HG02623 (cell line): ENCODE results near the gene PLPPR1.
"Not testable (repeated sequence)": the region's sequence is repeated elsewhere in the genome, so short reads cannot be mapped to it uniquely, and the experiment has no call there.

Experiments used
- ATAC-seq: cut with Tn5 transposase; IDR thresholded peaks from one replicate; pipeline ENCODE4 v1.9.1; 2021; ENCODE audit warnings: moderate library complexity; ENCODE audit not compliant: unreplicated experiment

The PLPPR1 gene

DNA sequence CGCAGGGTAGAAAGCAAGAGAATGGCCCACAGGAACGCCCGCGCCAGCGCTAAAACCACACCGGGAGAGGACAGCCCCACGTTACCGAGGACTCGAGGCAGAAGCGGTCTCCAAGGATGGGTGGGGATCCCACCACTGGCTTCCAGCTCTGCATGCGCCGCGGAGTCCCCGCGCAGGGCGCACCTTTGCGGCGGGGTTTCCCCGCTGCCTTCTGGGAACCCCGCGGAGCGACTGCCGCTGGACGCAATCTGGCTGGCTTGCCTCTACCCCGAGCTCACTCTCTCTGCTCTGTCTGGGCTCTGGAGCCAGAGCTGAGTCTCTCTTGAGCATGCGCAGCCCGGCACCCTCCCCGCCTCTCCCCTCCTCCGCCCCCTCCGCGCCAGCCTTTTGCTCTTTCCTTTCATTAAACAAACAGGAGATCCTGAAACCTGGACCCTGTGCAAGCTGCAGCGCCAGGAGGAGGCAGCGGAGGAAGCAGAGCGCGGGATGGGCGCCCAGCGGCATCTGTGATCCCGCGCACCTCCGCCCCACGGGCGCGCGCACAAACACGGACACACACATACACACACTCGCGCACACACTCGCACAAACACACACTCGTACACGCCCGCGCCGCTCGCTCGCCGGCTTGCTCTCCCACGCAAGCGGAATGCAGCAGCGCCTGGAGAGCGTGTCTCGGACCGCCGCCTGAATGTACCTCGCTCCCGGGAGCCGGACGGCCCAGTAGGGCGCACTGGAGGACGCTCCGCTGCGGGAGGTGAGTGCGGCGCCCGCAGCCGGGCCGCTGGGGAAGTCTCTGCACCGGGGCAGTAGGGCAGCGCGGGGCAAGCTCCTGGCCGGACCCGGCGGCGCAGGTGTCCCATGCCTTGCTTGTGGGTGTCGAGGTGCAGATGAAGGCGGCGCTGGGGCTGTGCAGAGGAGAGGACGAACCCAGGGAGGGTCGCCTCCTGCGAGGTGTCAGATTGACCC lies at the start of gene PLPPR1:
PLPPR1 (plus strand) TSS at position 382 of the 969 bp plus-strand sequence.
- no peak for ATAC-seq

- ATAC-seq = no peak
These were observed 38.8 kb upstream of the PLPPR1 start for GRCh38 chr9:100989731-100990130.

DNA sequence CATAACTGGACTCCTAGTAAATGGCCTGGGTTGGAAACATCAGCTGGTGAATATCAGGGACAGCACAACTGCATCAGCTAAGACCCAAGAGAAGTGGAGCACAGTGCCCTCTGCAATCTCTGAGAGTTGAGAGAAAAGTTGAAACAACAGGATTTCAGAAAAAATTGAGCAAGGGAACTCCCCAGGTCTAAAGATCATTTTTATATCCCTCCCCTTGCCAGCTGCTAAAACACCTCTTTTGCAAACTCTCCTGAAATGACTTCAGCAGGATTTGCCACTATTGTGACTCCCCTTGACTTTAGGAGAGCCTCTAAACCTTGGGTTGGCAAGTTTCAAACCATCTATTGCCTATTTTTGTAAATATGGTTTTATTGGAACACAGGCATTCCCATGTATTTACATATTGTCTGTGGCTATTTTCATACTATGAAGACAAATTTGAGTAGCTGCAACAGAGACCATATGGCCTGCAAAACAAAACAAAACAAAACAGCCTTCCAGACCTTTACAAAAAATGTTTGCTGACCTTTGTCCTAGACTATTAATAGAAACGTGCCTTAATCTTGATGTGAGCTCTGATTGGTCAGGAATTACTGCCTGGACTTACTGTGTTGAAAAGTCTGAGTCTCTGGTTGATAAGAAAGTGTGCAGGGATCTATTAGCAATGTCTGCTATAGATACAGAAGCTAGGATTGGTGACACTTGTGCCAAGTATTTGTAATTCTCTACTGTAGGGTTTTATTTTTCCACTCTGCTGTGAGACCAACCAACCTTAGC lies 37.7 kb upstream of the PLPPR1 start:
- ATAC-seq = no peak

DNA sequence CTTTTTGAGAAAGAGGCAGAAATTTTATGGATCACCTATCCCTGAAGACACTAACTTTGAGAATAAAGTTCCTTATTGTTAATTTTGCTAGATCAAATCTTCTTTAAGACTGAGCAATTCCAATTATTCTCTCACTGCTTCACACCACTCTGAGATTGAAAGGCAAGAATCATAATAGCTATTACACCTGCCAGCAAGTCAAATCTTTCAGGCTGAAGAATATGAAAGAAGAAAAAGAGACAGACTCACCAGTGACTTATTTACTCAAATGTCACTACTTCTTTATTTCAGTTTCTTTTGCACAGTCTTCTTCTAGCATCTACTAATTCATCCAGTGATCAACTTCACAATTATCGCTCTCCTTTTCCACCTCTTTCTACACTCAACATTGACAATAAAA lies 35.9 kb upstream of the PLPPR1 start:
- no peak for ATAC-seq

DNA sequence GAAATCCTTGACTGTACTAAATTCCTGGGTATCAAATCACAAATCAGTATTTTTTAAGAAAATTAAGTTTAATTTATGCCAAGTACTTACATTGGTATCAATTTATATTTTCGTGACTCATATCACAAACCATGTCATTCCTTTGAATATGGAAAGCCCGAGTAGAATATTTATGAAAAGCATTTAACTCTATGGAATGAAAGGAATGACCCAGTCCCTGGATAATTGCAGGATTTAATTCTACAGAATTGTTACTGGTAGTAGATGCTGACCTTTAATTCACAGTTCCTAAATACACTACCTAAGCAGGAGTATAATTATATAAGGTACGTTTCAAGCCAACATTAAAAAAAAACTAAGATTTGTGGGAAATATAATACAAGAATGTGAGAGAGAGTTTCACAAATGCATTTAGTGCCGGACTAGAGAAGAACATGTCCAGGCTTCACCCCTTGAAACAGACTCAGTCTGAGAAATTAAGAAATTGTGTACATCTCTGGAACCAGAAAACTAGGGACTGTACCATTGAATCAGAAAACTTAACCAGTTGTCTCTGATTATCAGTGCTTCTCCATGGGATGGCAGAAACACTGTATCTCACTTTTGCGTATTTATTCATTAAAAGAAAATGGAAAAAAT lies 28.5 kb upstream of the PLPPR1 start:
- ATAC-seq = no peak

DNA sequence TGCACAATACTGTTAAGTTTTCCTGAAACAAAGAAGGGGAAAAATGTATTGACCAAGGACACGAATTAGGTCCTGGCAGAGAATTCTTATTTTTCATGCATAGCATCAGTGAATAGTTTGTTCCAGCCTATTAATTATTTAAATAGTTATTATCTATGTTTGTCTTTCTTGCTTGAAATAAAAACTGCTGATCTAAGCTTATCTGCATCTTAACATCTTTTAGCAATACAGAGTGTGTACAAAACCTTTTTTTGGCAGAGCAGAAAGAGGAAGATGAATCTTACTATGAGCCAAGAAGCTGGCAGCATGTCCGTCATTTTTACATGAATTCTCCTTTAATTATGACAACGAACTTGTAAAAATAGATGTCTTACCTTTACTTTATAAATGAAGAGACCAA lies 23.3 kb upstream of the PLPPR1 start:
- ATAC-seq = no peak

DNA sequence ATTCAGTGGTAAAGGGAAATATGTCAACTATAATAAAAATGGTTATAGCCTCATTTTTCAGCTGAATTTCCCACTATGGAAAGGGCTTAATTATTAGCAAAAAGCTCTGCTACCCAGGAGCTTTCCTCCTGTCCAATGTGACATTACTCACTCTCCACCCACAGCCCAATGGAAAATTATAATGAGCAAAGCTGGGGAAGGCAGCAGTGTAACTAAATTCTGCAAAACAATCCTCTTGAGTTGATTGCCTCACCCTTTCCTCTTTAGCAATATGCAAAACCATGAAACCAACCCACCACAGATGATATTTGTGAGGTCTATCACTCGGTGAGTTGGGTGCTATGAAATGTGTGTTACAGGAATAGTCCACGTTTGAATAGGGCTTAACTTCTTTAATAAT lies 14.0 kb upstream of the PLPPR1 start:
- no peak for ATAC-seq

DNA sequence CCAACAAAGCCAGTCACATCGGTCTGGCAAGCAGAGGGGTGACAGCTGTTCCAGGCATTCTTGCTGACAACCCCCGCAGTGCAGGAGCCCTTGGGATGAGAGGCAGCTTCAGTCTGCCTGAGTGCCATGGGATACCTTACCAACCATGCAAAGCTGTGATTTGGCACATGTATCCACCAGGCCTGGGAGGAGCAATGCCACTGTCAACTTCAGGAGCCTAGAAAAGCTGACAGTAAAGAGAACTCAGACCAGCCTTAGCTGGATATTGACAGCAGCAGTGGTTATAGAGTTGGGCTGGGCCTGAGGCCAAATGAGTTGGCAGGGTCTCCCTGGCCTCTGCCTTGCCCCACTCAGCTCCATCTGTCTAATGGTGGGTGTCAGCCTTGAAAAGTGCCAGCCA lies 10.1 kb upstream of the PLPPR1 start:
- no peak for ATAC-seq

DNA sequence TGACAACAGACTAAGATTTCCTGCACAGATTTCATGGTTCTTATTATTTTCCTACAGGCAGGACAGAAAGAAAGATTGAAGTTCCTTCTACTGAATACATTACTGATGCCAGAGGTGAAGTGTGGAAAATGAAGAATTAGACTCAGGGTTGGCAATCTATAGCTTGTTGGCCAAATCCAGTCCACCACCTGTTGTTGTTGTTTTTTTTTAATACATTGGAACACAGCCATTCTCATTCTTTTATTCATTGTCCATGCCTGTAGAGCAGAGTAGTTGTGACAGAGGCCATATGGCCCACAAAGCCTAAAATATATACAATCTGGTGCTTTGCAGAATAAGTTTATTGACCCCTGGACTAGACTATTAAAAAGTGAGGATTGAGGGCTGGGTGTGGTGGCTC lies 5.8 kb upstream of the PLPPR1 start:
- ATAC-seq = no peak

DNA sequence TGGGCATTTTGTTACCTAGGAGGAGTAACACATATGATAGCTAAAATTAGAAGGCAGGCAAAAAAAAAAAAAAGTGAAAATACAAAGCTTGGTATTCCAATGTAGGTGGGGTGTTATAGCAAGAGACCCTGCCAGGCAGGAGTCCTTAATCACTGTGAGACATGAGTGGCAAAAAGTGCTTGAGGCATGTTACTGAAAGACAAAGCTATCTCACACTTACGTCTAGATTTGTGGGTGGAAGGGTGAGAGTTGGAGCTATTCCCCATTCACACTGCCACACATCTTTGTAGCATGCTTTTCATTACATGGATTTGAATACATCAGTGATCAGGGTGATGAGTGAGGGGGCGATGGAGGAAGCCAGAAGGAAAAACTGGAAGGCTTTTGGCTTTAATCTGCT lies 2.6 kb upstream of the PLPPR1 start:
- ATAC-seq = no peak

- ATAC-seq = no peak
These were observed 1.7 kb upstream of the PLPPR1 start for GRCh38 chr9:101026824-101027223.

- ATAC-seq = no peak
These were observed 1.3 kb upstream of the PLPPR1 start for GRCh38 chr9:101027236-101027635.

DNA sequence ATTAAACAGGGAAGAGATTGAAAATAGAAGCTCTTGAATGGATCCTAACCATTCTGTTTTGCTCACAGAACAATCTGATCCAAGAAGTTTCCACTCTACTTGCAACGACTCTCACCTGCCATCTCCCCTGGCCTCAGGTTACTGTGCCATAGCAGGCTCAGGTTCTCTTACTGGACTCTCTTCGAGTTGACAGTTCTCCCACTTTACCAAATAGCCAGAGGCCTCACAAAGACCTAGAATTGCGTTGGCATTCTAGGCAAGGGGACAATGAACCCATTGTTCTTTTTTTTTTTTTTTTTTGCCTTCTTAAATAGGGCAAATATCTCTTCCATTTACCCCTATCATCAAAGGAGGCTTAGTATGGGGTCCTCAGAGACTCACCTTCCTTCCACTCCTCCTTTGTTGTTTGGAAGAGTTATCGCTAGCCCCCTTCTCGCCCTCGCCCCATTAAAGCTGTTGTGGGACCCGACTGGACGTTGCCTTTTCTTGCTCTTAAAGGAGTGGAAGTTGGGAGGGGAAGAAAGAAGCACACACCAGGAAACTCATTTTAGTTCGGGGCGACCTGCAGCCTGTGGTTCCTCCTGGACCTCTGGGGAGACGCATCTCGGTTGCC lies 688 bp upstream of the PLPPR1 start:
- no peak for ATAC-seq

- ATAC-seq = no peak
These were observed 973 bp downstream of the PLPPR1 start for GRCh38 chr9:101029315-101030085.

GRCh38 chr9:101030086-101030391 lies 1.5 kb downstream of the PLPPR1 start:
- no peak for ATAC-seq

DNA sequence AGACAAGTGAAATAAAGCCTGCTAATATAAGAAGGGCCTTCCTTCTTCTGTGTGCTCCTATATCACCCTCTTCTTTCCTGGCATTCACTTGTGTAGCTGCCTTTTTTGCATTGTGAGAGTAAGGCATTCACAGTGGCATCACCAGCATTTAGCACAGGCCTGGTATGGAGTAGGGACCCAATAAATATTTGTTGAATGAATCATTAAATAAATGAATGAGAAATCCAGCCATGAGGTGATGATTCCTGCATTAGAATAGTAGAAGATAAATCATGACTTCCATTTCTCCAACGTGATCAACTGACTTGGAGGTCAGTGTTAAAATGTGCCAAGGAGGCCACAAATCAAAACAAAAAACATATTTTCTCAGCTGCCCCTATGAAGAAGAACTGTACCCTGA lies 3.9 kb downstream of the PLPPR1 start:
- no peak for ATAC-seq

DNA sequence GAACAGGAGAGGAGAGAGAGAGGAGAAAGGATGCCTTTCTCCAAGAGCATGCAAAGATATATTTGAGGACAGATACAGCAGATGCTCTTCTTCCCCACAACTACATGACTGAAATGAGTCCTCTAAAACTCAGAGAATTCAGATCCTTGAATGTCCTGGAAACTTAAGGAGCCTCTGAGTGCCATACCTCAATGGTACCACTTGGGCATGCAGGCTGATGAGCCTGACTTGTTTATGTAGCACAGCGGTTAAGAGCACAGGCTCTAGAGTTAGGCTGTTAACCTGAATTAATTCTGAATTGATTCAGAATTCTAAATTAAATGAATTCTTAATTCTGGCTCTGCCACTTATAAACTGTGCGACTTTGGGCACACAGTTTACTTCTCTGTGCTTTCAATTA lies 5.7 kb downstream of the PLPPR1 start:
- ATAC-seq = no peak

DNA sequence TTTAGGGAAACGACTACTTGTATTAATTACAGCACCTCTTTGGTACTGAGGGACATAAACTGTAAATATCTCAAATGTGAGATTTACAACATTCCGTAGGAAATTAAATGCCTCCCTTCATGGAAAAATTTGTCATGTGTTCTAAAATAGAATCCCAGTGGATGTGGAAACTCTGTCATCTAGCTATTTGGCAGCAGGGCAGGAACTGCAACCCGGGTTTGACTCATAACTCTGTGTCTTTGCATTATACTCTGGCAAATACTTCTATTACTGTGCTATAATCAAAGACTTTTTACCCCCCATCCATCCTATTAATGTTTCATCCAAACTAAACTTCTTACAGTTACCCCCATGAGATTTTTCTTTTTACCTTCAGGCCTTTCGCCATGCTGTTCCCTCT lies 6.6 kb downstream of the PLPPR1 start:
- ATAC-seq = no peak

- ATAC-seq = no peak
These were observed 8.9 kb downstream of the PLPPR1 start for GRCh38 chr9:101037430-101037829.

GRCh38 chr9:101038488-101038887 lies 10.0 kb downstream of the PLPPR1 start:
- ATAC-seq = no peak

- ATAC-seq = not testable (repeated sequence)
These were observed 11.1 kb downstream of the PLPPR1 start for GRCh38 chr9:101039581-101039980.
